ENCODE results near the gene USP2.
"Not testable (repeated sequence)": the region's sequence is repeated elsewhere in the genome, so short reads cannot be mapped to it uniquely, and the experiment has no call there.

Gene USP2

GRCh38 chr11:119410501-119410900, 29.0 kb upstream of the USP2 start:
- DNase-seq = no peak

- no peak for DNase-seq
Measured at GRCh38 chr11:119409731-119410130, 28.2 kb upstream of the USP2 start.

- DNase-seq = no peak
Measured at GRCh38 chr11:119406005-119406404, 24.5 kb upstream of the USP2 start.

- DNase-seq = not testable (repeated sequence)
Measured at GRCh38 chr11:119405448-119405847, 24.0 kb upstream of the USP2 start.

- DNase-seq = no peak
Measured at GRCh38 chr11:119404872-119405271, 23.4 kb upstream of the USP2 start.

DNA sequence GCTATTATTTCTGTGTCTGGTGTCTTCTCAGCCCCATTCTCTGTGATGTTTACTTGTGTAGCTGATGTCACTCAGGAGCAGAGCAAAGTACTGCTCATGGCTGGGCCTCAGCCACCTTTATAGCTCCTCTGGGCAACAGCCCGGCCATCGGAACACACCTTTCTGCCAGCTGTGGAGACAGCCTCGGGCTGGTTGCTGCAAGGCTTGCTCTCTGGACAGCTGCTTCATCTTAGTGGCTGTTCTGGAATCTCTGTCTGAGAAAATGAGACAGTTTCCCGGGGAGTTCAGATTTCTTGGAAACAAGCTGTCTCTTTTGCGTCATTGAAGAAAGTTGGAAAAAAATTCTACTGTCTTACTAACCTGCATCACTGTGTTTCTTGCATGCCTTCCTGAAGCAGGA, 21.5 kb upstream of the USP2 start:
- DNase-seq = no peak

GRCh38 chr11:119402470-119402869, 21.0 kb upstream of the USP2 start:
- DNase-seq = no peak

DNA sequence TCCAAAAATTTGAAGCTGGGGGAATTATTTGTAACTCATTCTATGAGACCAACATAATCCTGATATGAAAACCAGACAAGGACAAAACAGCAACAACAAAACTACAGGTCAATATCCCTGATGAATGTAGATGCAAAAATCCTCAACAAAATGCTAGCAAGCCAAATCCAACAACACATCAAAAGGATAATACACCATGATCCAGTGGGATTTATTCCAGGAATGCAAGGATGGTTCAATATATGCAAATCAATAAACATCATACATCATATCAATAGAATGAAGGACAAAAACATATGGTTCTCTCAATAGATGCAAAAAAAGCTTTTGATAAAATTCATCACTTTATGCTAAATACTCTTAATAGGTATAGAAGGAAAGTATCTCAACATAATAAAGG, 19.4 kb upstream of the USP2 start:
- no peak for DNase-seq

- no peak for DNase-seq
Measured at GRCh38 chr11:119397740-119398139, 16.2 kb upstream of the USP2 start.

- no peak for DNase-seq
Measured at GRCh38 chr11:119396835-119397234, 15.3 kb upstream of the USP2 start.

DNA sequence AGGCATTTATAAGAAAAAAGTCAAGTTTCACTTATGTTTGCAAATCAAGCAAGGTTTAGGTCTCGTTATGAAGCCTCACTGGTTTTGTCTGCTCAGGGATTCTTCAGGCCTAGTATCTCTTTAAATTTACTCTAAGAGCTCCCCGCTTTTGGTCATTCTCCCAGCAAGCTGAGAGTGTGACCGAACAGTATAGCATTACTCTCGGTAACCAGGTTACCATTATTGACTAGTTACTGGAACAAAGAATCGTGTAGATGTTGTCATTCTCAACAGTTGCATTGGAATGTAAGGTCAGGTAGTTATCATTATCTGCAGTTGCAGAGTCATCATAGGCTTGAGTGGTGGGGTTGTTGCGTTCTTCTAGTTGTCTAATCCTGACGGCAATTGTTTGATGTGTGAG, 9.8 kb upstream of the USP2 start:
- no peak for DNase-seq

GRCh38 chr11:119389611-119390254, 8.2 kb upstream of the USP2 start:
- peak; percentile 89 for DNase-seq

DNA sequence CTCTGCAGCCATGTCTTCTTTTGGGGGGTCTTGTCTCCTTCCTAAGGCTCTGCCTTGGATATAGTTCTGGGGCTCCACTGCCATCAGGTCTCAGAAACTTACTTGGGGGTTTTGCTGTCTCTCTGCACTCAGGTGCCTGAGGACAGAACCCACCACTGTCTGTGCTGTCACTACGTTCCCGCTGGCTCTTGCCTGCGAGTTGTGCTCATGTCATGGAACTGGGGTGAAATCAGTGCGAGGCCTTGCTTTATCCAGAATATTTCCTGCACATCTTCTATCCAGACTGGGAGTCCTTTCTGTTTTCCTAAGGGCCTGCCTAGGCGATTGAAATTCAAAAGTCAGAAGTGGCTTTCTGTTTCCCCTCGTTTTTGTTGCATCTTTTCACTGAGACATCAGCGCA, 6.6 kb upstream of the USP2 start:
- no peak for DNase-seq

DNA sequence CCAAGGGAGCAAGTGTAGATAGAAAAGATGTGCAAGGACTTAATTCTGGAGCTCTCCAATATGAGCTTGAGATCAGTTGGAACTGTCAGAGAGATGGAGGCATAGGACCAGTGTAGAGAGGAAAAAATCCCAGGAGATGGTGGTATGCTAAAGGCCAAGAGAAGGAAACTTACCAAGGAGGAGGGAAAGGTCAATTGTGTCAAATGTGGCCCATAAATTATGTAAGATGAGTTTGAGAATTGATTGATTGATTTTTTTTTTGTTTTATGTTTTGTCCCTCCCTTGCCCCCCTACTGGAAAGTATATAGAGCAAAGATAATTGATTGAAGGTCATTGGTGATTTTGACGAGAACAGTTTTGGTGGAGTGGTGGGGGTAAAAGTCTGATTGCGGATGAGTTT, 2.8 kb upstream of the USP2 start:
- no peak for DNase-seq

GRCh38 chr11:119382513-119382912, 1.0 kb upstream of the USP2 start:
- not testable (repeated sequence) for DNase-seq

GRCh38 chr11:119382101-119382500, 611 bp upstream of the USP2 start:
- DNase-seq = peak; percentile 36

GRCh38 chr11:119380827-119381180, 686 bp downstream of the USP2 start:
- no peak for DNase-seq

- DNase-seq = no peak
Measured at GRCh38 chr11:119380160-119380826, 1.2 kb downstream of the USP2 start.

DNA sequence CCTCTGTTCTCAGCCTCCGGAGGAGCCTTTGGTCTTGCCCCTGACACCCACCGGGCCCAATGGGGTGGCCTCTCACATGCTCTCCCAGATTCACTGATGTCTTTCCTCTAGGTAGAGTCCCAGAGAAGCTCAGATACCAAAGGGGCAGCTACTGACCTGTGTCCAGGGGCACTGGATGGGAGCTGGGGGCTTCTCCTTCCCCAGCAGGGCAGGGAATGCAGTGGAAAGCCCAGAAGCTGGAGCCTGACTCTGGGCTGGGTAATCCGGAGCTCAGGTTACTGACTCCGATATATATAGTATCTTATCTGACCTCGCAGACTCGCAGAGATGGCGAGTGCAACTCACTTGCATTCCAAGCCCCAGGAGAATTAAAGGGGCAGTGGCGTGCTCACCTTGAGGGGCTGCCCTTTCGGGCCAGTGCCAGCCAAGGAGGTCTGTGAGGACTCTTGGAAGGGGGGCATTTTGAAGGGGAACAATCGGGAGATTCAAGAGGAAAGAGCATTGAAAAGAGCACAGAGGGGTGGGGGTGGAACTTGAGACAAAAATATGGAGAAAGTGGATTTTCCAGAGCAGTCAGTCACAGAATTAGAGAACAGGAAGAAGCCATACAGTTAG, 2.5 kb downstream of the USP2 start:
- no peak for DNase-seq

- peak; percentile 30 for DNase-seq
Measured at GRCh38 chr11:119377961-119378667, 3.4 kb downstream of the USP2 start.

GRCh38 chr11:119377112-119377901, 4.2 kb downstream of the USP2 start:
- DNase-seq = no peak

DNA sequence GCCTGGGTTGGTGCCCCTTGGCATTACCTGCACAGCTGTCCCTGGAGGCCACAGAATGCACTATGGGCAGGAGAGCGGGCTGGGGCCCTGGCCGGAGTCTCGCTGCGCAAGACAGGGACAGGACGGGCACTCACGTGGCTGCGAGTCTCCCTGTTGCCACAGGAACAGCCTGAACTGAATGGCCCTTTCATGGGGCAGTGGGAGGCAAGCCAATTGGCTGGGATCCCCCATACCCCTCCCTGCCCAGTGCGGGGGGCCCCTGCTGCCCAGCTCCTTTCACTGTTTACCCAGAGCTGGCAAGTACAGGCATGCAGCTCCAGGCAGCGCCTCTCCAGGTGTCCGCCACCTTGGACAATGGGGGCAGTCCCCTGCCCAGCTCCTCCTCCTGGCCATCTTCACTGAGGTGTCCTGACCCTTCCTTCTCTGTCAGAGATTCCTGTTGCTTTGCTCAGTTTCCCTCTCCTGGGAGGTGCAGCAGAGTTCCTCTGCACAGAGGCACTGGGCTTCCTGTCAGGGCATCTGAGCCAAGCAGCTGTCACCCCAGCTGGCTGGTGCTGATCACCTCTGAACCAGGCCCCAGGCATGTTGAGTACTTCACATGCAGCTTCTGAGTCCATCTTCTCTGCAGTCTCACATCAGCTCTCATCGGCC, 5.2 kb downstream of the USP2 start:
- DNase-seq = peak; percentile 79

Measured in NCI-H510A treated with DMSO at 0.1 percent for 48 hours (cell line).